ENCODE data around the gene HGFAC.
"Not testable (repeated sequence)": the region's sequence is repeated elsewhere in the genome, so short reads cannot be mapped to it uniquely, and the experiment has no call there.

HGFAC gene

GRCh38 chr4:3446631-3447320, 5.0 kb downstream of the HGFAC start:
- Histone ChIP-seq H3K4me1 (ENCODE audit: control insufficient read depth in 5 of 5, insufficient read depth in 5 of 5, low read length in 5 of 5) (no peaks in the 10 kb centered on the region), H3K9me3 (ENCODE audit: control insufficient read depth in 5 of 5, low read length in 5 of 5) (no peaks in the 10 kb centered on the region), H3K9ac (ENCODE audit: low read length in 5 of 5) (no peak overlapping the region), H3K4me3 (ENCODE audit: low read depth in 1 of 5, low read length in 5 of 5) (no peak overlapping the region), H3K27ac (ENCODE audit: low read depth, low read length) (no peak overlapping the region), H3K36me3 (ENCODE audit: control insufficient read depth in 5 of 5, insufficient read depth in 5 of 5, low read length in 5 of 5) (no peaks in the 10 kb centered on the region), H3K27me3 (ENCODE audit: control insufficient read depth in 5 of 5, insufficient read depth in 4 of 5, low read length in 5 of 5) (peaks cover 0 to 3% (median 0%) of the 10 kb centered on the region in 5 donors)

GRCh38 chr4:3447431-3448395, 5.9 kb downstream of the HGFAC start:
- Histone ChIP-seq H3K27me3 (ENCODE audit: control insufficient read depth in 5 of 5, insufficient read depth in 4 of 5, low read length in 5 of 5) (peaks cover 0 to 3% (median 0%) of the 10 kb centered on the region in 5 donors), H3K9me3 (ENCODE audit: control insufficient read depth in 5 of 5, low read length in 5 of 5) (no peaks in the 10 kb centered on the region), H3K4me3 (ENCODE audit: low read depth in 1 of 5, low read length in 5 of 5) (no peak overlapping the region), H3K27ac (ENCODE audit: low read depth, low read length) (no peak overlapping the region), H3K9ac (ENCODE audit: low read length in 5 of 5) (no peak overlapping the region), H3K36me3 (ENCODE audit: control insufficient read depth in 5 of 5, insufficient read depth in 5 of 5, low read length in 5 of 5) (no peaks in the 10 kb centered on the region), H3K4me1 (ENCODE audit: control insufficient read depth in 5 of 5, insufficient read depth in 5 of 5, low read length in 5 of 5) (no peaks in the 10 kb centered on the region)

- no peak overlapping the region for H3K9ac ChIP-seq (ENCODE audit: low read length in 5 of 5)
- no peak overlapping the region for H3K4me3 ChIP-seq (ENCODE audit: low read depth in 1 of 5, low read length in 5 of 5)
- H3K4me1 ChIP-seq (ENCODE audit: control insufficient read depth in 5 of 5, insufficient read depth in 5 of 5, low read length in 5 of 5), result no peaks in the 10 kb centered on the region
- H3K27me3 ChIP-seq (ENCODE audit: control insufficient read depth in 5 of 5, insufficient read depth in 4 of 5, low read length in 5 of 5), result peaks cover 0 to 3% (median 0%) of the 10 kb centered on the region in 5 donors
- no peaks in the 10 kb centered on the region for H3K9me3 ChIP-seq (ENCODE audit: control insufficient read depth in 5 of 5, low read length in 5 of 5)
- H3K27ac ChIP-seq (ENCODE audit: low read depth, low read length), result no peak overlapping the region
- H3K36me3 ChIP-seq (ENCODE audit: control insufficient read depth in 5 of 5, insufficient read depth in 5 of 5, low read length in 5 of 5), result no peaks in the 10 kb centered on the region
These were observed 7.3 kb downstream of the HGFAC start for GRCh38 chr4:3449047-3449573.

GRCh38 chr4:3449574-3450534, 8.1 kb downstream of the HGFAC start:
- no peak overlapping the region for H3K4me3 ChIP-seq (ENCODE audit: low read depth in 1 of 5, low read length in 5 of 5)
- H3K27me3 ChIP-seq (ENCODE audit: control insufficient read depth in 5 of 5, insufficient read depth in 4 of 5, low read length in 5 of 5), result no peaks in the 10 kb centered on the region
- no peak overlapping the region for H3K9ac ChIP-seq (ENCODE audit: low read length in 5 of 5)

GRCh38 chr4:3450643-3451042, 8.9 kb downstream of the HGFAC start:
- Histone ChIP-seq H3K9me3 (ENCODE audit: control insufficient read depth in 5 of 5, low read length in 5 of 5) (peaks cover 0 to 12% (median 5%) of the 10 kb centered on the region in 5 donors), H3K4me3 (ENCODE audit: low read depth in 1 of 5, low read length in 5 of 5) (no peak overlapping the region), H3K27ac (ENCODE audit: low read depth, low read length) (no peak overlapping the region), H3K9ac (ENCODE audit: low read length in 5 of 5) (no peak overlapping the region), H3K4me1 (ENCODE audit: control insufficient read depth in 5 of 5, insufficient read depth in 5 of 5, low read length in 5 of 5) (no peaks in the 10 kb centered on the region), H3K36me3 (ENCODE audit: control insufficient read depth in 5 of 5, insufficient read depth in 5 of 5, low read length in 5 of 5) (no peaks in the 10 kb centered on the region), H3K27me3 (ENCODE audit: control insufficient read depth in 5 of 5, insufficient read depth in 4 of 5, low read length in 5 of 5) (no peaks in the 10 kb centered on the region)

More at GRCh38 chr4:3449574-3450534, 8.1 kb downstream of the HGFAC start:
- no peaks in the 10 kb centered on the region for H3K4me1 ChIP-seq (ENCODE audit: control insufficient read depth in 5 of 5, insufficient read depth in 5 of 5, low read length in 5 of 5)
- no peak overlapping the region for H3K27ac ChIP-seq (ENCODE audit: low read depth, low read length)
- H3K36me3 ChIP-seq (ENCODE audit: control insufficient read depth in 5 of 5, insufficient read depth in 5 of 5, low read length in 5 of 5), result no peaks in the 10 kb centered on the region
- H3K9me3 ChIP-seq (ENCODE audit: control insufficient read depth in 5 of 5, low read length in 5 of 5), result peaks cover 0 to 5% (median 2%) of the 10 kb centered on the region in 5 donors

GRCh38 chr4:3451956-3452355, 10.2 kb downstream of the HGFAC start:
- Histone ChIP-seq H3K9me3 (ENCODE audit: control insufficient read depth in 5 of 5, low read length in 5 of 5) (peaks cover 0 to 18% (median 10%) of the 10 kb centered on the region in 5 donors), H3K4me1 (ENCODE audit: control insufficient read depth in 5 of 5, insufficient read depth in 5 of 5, low read length in 5 of 5) (no peaks in the 10 kb centered on the region), H3K9ac (ENCODE audit: low read length in 5 of 5) (no peak overlapping the region), H3K4me3 (ENCODE audit: low read depth in 1 of 5, low read length in 5 of 5) (no peak overlapping the region), H3K27ac (ENCODE audit: low read depth, low read length) (no peak overlapping the region), H3K36me3 (ENCODE audit: control insufficient read depth in 5 of 5, insufficient read depth in 5 of 5, low read length in 5 of 5) (no peaks in the 10 kb centered on the region), H3K27me3 (ENCODE audit: control insufficient read depth in 5 of 5, insufficient read depth in 4 of 5, low read length in 5 of 5) (no peaks in the 10 kb centered on the region)

- Histone ChIP-seq H3K9me3 (ENCODE audit: control insufficient read depth in 5 of 5, low read length in 5 of 5) (peaks cover 0 to 18% (median 10%) of the 10 kb centered on the region in 5 donors), H3K9ac (ENCODE audit: low read length in 5 of 5) (no peak overlapping the region), H3K4me3 (ENCODE audit: low read depth in 1 of 5, low read length in 5 of 5) (no peak overlapping the region), H3K27me3 (ENCODE audit: control insufficient read depth in 5 of 5, insufficient read depth in 4 of 5, low read length in 5 of 5) (no peaks in the 10 kb centered on the region), H3K4me1 (ENCODE audit: control insufficient read depth in 5 of 5, insufficient read depth in 5 of 5, low read length in 5 of 5) (no peaks in the 10 kb centered on the region), H3K27ac (ENCODE audit: low read depth, low read length) (no peak overlapping the region), H3K36me3 (ENCODE audit: control insufficient read depth in 5 of 5, insufficient read depth in 5 of 5, low read length in 5 of 5) (no peaks in the 10 kb centered on the region)
These were observed 10.6 kb downstream of the HGFAC start for GRCh38 chr4:3452376-3452775.

GRCh38 chr4:3455596-3455995, 13.8 kb downstream of the HGFAC start:
- H3K4me3 ChIP-seq (ENCODE audit: low read depth in 1 of 5, low read length in 5 of 5); H3K27ac ChIP-seq (ENCODE audit: low read depth, low read length); H3K36me3 ChIP-seq (ENCODE audit: control insufficient read depth in 5 of 5, insufficient read depth in 5 of 5, low read length in 5 of 5); H3K9ac ChIP-seq (ENCODE audit: low read length in 5 of 5); H3K4me1 ChIP-seq (ENCODE audit: control insufficient read depth in 5 of 5, insufficient read depth in 5 of 5, low read length in 5 of 5); H3K27me3 ChIP-seq (ENCODE audit: control insufficient read depth in 5 of 5, insufficient read depth in 4 of 5, low read length in 5 of 5): not testable (repeated sequence)
- H3K9me3 ChIP-seq (ENCODE audit: control insufficient read depth in 5 of 5, low read length in 5 of 5), result peaks cover 0 to 18% (median 10%) of the 10 kb centered on the region in 5 donors

GRCh38 chr4:3458371-3458770, 16.6 kb downstream of the HGFAC start:
- no peaks in the 10 kb centered on the region for H3K4me1 ChIP-seq (ENCODE audit: control insufficient read depth in 5 of 5, insufficient read depth in 5 of 5, low read length in 5 of 5)
- H3K9me3 ChIP-seq (ENCODE audit: control insufficient read depth in 5 of 5, low read length in 5 of 5), result peaks cover 0 to 18% (median 10%) of the 10 kb centered on the region in 5 donors
- no peak overlapping the region for H3K27ac ChIP-seq (ENCODE audit: low read depth, low read length)
- peaks cover 0 to 12% (median 5%) of the 10 kb centered on the region in 5 donors for H3K27me3 ChIP-seq (ENCODE audit: control insufficient read depth in 5 of 5, insufficient read depth in 4 of 5, low read length in 5 of 5)
- no peaks in the 10 kb centered on the region for H3K36me3 ChIP-seq (ENCODE audit: control insufficient read depth in 5 of 5, insufficient read depth in 5 of 5, low read length in 5 of 5)
- H3K9ac ChIP-seq (ENCODE audit: low read length in 5 of 5), result no peak overlapping the region
- H3K4me3 ChIP-seq (ENCODE audit: low read depth in 1 of 5, low read length in 5 of 5), result no peak overlapping the region

Measured in subcutaneous abdominal adipose tissue (tissue), 5 donors.